GM12891 (cell line): Measurements from ENCODE around the gene CSNK2B.

ENCODE experiments used
- POLR2A ChIP-seq: IDR thresholded peaks from 2 replicates; pipeline ENCODE4 v1.6.1; 2011; ENCODE audit warnings: low read depth, low read length, control low read depth
- POLR2AphosphoS5 ChIP-seq: IDR thresholded peaks from 2 replicates; pipeline ENCODE4 v1.6.1; 2011; ENCODE audit warnings: low read depth, low read length, control low read depth
- SPI1 ChIP-seq: IDR thresholded peaks from 2 replicates; pipeline ENCODE4 v1.6.1; 2011; ENCODE audit warnings: low read depth, low read length, control low read depth

- no peak for TF ChIP-seq POLR2AphosphoS5
- no peak for TF ChIP-seq SPI1
- no peak for TF ChIP-seq POLR2A
These were observed 36.0 kb downstream of the CSNK2B start for GRCh38 chr6:31701666-31702404.
